A549 (cell line): ENCODE measurements around the gene TRIM45. TPM values are rescaled to one million over a fixed set of nuclear protein-coding genes. Genes with fewer than 3 reads are reported as not detected.

ENCODE experiments used
- ATAC-seq, 2 experiments: fragments of 200-7000 bp in 1 of 2; fragments of >200 bp in 1 of 2; cut with Nextera tagmentation in 1 of 2; cut with Tn5 transposase in 1 of 2; 3 replicates each; pipeline versions ENCODE4 v1.8.0 to v1.9.1; 2018 to 2020; ENCODE audit warnings: mild to moderate bottlenecking in 1 of 2, moderate library complexity in 1 of 2
- CTCF ChIA-PET: fragments of 300-600 bp; sonication (Branson Sonifier 250); formaldehyde crosslinking; extraction: SDS; loops from one replicate; lab custom pipeline; 2021; ENCODE audit warnings: antibody characterized with exemption, inconsistent platforms; lab: Yijun Ruan, JAX
- POLR2A ChIA-PET: fragments of 350-600 bp; formaldehyde crosslinking; extraction: SDS; loops from one replicate; lab custom pipeline; 2021; ENCODE audit warnings: antibody characterized with exemption, inconsistent platforms; lab: Yijun Ruan, JAX
- DNase-seq, 2 experiments: peaks; one replicate each; pipeline versions ENCODE4 v3.0.0 to v3.0.0-alpha.2; 2011 to 2016; ENCODE audit warnings: low read depth in 1 of 2, low spot score in 1 of 2
- FAIRE-seq: peaks from 2 replicates; lab custom pipeline; 2011; peaks lifted over from hg19 to GRCh38; lab: Jason Lieb, UNC
- H3K27ac ChIP-seq, 2 experiments: fragments of >200 bp; sonication (Bioruptor Twin); formaldehyde crosslinking; 3 replicates each; pipeline ENCODE4 v1.5.1; 2016 to 2017
- H3K4me1 ChIP-seq: fragments of >200 bp; sonication (Bioruptor Twin); formaldehyde crosslinking; 3 replicates; pipeline ENCODE4 v1.6.1; 2016
- H3K4me2 ChIP-seq: fragments of >200 bp; sonication (Bioruptor Twin); formaldehyde crosslinking; 3 replicates; pipeline ENCODE4 v1.6.1; 2016
- H3K4me3 ChIP-seq: fragments of >200 bp; sonication (Bioruptor Twin); formaldehyde crosslinking; 3 replicates; pipeline ENCODE4 v1.5.1; 2016
- H3K9me3 ChIP-seq: fragments of >200 bp; sonication (Bioruptor Twin); formaldehyde crosslinking; 3 replicates; pipeline ENCODE4 v1.6.1; 2016
- ATOH8 ChIP-seq: fragments of 250-450 bp; sonication (Bioruptor Pico); IDR thresholded peaks from 2 replicates; pipeline ENCODE4 v1.5.0; 2020; ENCODE audit warnings: low read depth, mild to moderate bottlenecking, moderate library complexity
- BCL3 ChIP-seq: fragments of >200 bp; sonication (Bioruptor Twin); formaldehyde crosslinking; IDR thresholded peaks from 3 replicates; pipeline ENCODE4 v1.6.1; 2016
- BHLHE40 ChIP-seq: IDR thresholded peaks from 2 replicates; pipeline ENCODE4 v1.6.1; 2012; ENCODE audit warnings: low read depth, low read length, inconsistent platforms
- CEBPB ChIP-seq, 2 experiments: fragments of >200 bp in 1 of 2; sonication (Bioruptor Twin) in 1 of 2; formaldehyde crosslinking in 1 of 2; IDR thresholded peaks; 2 replicates each; pipeline ENCODE4 v1.6.1; 2012 to 2016
- CHD4 ChIP-seq: fragments of 200-600 bp; sonication (generic); IDR thresholded peaks from 2 replicates; pipeline ENCODE4 v1.6.1; 2016; ENCODE audit warnings: antibody characterized with exemption, mild to moderate bottlenecking, borderline replicate concordance
- E2F6 ChIP-seq: IDR thresholded peaks from 2 replicates; pipeline ENCODE4 v1.6.1; 2012; ENCODE audit warnings: low read depth, borderline replicate concordance
- EHF ChIP-seq: fragments of 250-450 bp; sonication (Bioruptor Pico); IDR thresholded peaks from 2 replicates; pipeline ENCODE4 v1.5.0; 2020; ENCODE audit warnings: mild to moderate bottlenecking
- EP300 ChIP-seq, 2 experiments: fragments of >200 bp; sonication (Bioruptor Twin); formaldehyde crosslinking; IDR thresholded peaks; 2 replicates in 1 of 2; 3 replicates in 1 of 2; pipeline ENCODE4 v1.6.1; 2016 to 2017
- FOSB ChIP-seq: fragments of 250-450 bp; sonication (Bioruptor Pico); IDR thresholded peaks from 2 replicates; pipeline ENCODE4 v1.5.0; 2020; ENCODE audit warnings: mild to moderate bottlenecking, moderate library complexity
- FOSL2 ChIP-seq, 2 experiments: fragments of 450-650 bp in 1 of 2; fragments of >200 bp in 1 of 2; sonication (Bioruptor Twin) in 1 of 2; formaldehyde crosslinking; IDR thresholded peaks; 2 replicates each; pipeline versions ENCODE4 v1.5.0 to v1.6.1; 2016 to 2020; ENCODE audit warnings: mild to moderate bottlenecking in 1 of 2, moderate library complexity in 1 of 2
- FOXS1 ChIP-seq: fragments of 250-450 bp; sonication (Bioruptor Pico); IDR thresholded peaks from 2 replicates; pipeline ENCODE4 v1.5.0; 2020; ENCODE audit warnings: mild to moderate bottlenecking, moderate library complexity
- HDAC2 ChIP-seq: fragments of 200-600 bp; sonication (generic); IDR thresholded peaks from 2 replicates; pipeline ENCODE4 v1.6.1; 2016
- HES2 ChIP-seq: fragments of >200 bp; sonication (Bioruptor Twin); formaldehyde crosslinking; IDR thresholded peaks from 2 replicates; pipeline ENCODE4 v1.6.1; 2016
- HEYL ChIP-seq: fragments of 250-450 bp; sonication (Bioruptor Pico); IDR thresholded peaks from 2 replicates; pipeline ENCODE4 v1.8.0; 2021; ENCODE audit warnings: mild to moderate bottlenecking, moderate library complexity
- HOXB13 ChIP-seq: fragments of 250-450 bp; sonication (Bioruptor Pico); IDR thresholded peaks from 2 replicates; pipeline ENCODE4 v1.5.0; 2020; ENCODE audit warnings: low read depth, mild to moderate bottlenecking, moderate library complexity
- KDM1A ChIP-seq: fragments of 200-600 bp; sonication (generic); IDR thresholded peaks from 2 replicates; pipeline ENCODE4 v1.6.1; 2016; ENCODE audit warnings: low read depth, mild to moderate bottlenecking
- KDM5A ChIP-seq: fragments of 200-600 bp; sonication (generic); IDR thresholded peaks from 2 replicates; pipeline ENCODE4 v1.6.1; 2016; ENCODE audit warnings: antibody characterized with exemption, mild to moderate bottlenecking
- MAFK ChIP-seq: fragments of 450-650 bp; IDR thresholded peaks from 2 replicates; pipeline ENCODE4 v1.6.1; 2014; ENCODE audit not compliant: partially characterized antibody
- MAZ ChIP-seq: fragments of 150-350 bp; IDR thresholded peaks from 2 replicates; pipeline ENCODE4 v1.6.1; 2014; ENCODE audit warnings: antibody characterized with exemption, low read depth, low read length, borderline replicate concordance
- PHF8 ChIP-seq: fragments of 200-600 bp; sonication (generic); IDR thresholded peaks from 2 replicates; pipeline ENCODE4 v1.6.1; 2016; ENCODE audit warnings: low read depth, mild to moderate bottlenecking, antibody characterized with exemption, moderate library complexity, borderline replicate concordance
- RAD21 ChIP-seq, 2 experiments: fragments of >200 bp in 1 of 2; sonication (Bioruptor Twin) in 1 of 2; formaldehyde crosslinking in 1 of 2; IDR thresholded peaks in 1 of 2; conservative IDR thresholded peaks in 1 of 2; 2 replicates in 1 of 2; 3 replicates in 1 of 2; pipeline ENCODE4 v1.6.1; 2012 to 2018; ENCODE audit warnings: inconsistent platforms in 1 of 2
- RARB ChIP-seq: fragments of 250-450 bp; sonication (Bioruptor Pico); IDR thresholded peaks from 2 replicates; pipeline ENCODE4 v1.8.0; 2021; ENCODE audit warnings: mild to moderate bottlenecking, moderate library complexity
- RCOR1 ChIP-seq: fragments of 150-350 bp; IDR thresholded peaks from 2 replicates; pipeline ENCODE4 v1.6.1; 2014; ENCODE audit warnings: antibody characterized with exemption, low read length, low read depth
- RFX5 ChIP-seq: fragments of 450-650 bp; IDR thresholded peaks from 2 replicates; pipeline ENCODE4 v1.7.1; 2014; ENCODE audit warnings: antibody characterized with exemption, mild to moderate bottlenecking, moderate library complexity
- RNF2 ChIP-seq: fragments of 200-600 bp; sonication (generic); IDR thresholded peaks from 2 replicates; pipeline ENCODE4 v1.6.1; 2016; ENCODE audit warnings: low read depth, mild to moderate bottlenecking, antibody characterized with exemption, moderate library complexity, borderline replicate concordance
- SREBF2 ChIP-seq: fragments of 450-650 bp; IDR thresholded peaks from 2 replicates; pipeline ENCODE4 v1.6.1; 2014; ENCODE audit warnings: mild to moderate bottlenecking, moderate library complexity
- TFCP2L1 ChIP-seq: fragments of 250-450 bp; sonication (Bioruptor Pico); IDR thresholded peaks from 2 replicates; pipeline ENCODE4 v1.5.0; 2021; ENCODE audit warnings: mild to moderate bottlenecking
- TP53 ChIP-seq: fragments of 250-450 bp; sonication (Bioruptor Pico); IDR thresholded peaks from 2 replicates; pipeline ENCODE4 v1.5.0; 2021; ENCODE audit warnings: mild to moderate bottlenecking, moderate library complexity
- ZC3H11A ChIP-seq: fragments of 450-650 bp; IDR thresholded peaks from 2 replicates; pipeline ENCODE4 v1.6.1; 2014; ENCODE audit warnings: antibody characterized with exemption, mild to moderate bottlenecking
- WGBS: methylation state at CpG from one replicate; pipeline ENCODE4 v1.1.6; 2017; ENCODE audit errors: missing lambda C conversion rate; 5-methylcytosine and 5-hydroxymethylcytosine counted together
- polyA plus RNA-seq, 4 experiments: library from polyadenylated mRNA; depleted of rRNA in 3 of 4; stranded (reverse); fragments of >200 nt; fragmentation: RNase III in 1 of 4; extraction: RNeasy Plus Mini Kit Qiagen cat#74134 plus additional on column Dnase treatment in 1 of 4; gene quantifications; 2 replicates in 3 of 4; 3 replicates in 1 of 4; pipeline ENCODE4 v1.2.3, GENCODE V29; 2011 to 2017
- TF ChIP-seq, protein P1 (sequence below): fragments of 150-350 bp; IDR thresholded peaks from 2 replicates; pipeline ENCODE4 v1.6.1; 2014; ENCODE audit warnings: low read depth, mild to moderate bottlenecking, low read length

TRIM45 gene
- polyA plus RNA-seq, 2 of the 4 experiments (the other 2 are of a cell fraction) = 3.0 to 3.4 TPM

DNA sequence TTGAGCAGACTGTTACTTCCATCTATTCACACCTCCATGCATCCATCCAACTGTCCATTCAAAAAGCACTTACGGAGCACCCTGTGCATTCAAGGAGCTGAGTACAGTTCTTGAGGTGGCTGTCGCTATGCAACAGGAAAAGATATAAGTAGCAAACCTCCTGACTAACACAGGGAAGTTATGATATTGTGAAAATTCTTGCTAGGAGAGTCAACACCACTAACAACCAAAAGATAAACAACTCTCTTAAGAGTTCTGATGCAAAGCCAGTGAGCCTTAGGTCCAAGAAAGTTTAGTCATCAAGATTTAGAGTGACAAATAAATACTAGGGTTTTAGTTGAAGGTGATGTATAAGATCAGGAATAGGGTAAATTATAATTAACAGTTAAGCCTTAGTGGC, 44.5 kb upstream of the TRIM45 start:
- no peak for FAIRE-seq
- TF ChIP-seq FOSL2 (IDR thresholded peaks at IDR 0.05) (no peak), FOSL2 (CRISPR knock-in tag; IDR thresholded peaks at IDR 0.05) (peak; percentile 57), ATOH8 (CRISPR knock-in tag) (no peak), EP300 (IDR thresholded peaks at IDR 0.05) (peak in 1 of 2 experiments; percentile 17; a peak in 1 of 5 replicates)
- H3K4me1 ChIP-seq = peaks cover 43% of the 10 kb centered on the region
- no peak overlapping the region for H3K4me2 ChIP-seq
- H3K4me3 ChIP-seq = no peak overlapping the region
- no peaks in the 10 kb centered on the region for H3K9me3 ChIP-seq
- ChIA-PET CTCF (no interaction called here), POLR2A (no interaction called here)
- no peak overlapping the region for H3K27ac ChIP-seq
- peak; percentile 46 to 62; a peak in 5 of 6 replicates for ATAC-seq
- 41% methylated on average over 2 of the region's 2 CpGs for WGBS
- peak; percentile 10 to 58 for DNase-seq

GRCh38 chr1:117164209-117164608, 42.7 kb upstream of the TRIM45 start:
- ATAC-seq (no peak), DNase-seq (no peak), FAIRE-seq (no peak)
- H3K9me3 ChIP-seq = no peaks in the 10 kb centered on the region
- H3K27ac ChIP-seq = peak overlapping the region; percentile 39 to 42; a peak in 3 of 6 replicates
- TF ChIP-seq BHLHE40 (no peak), RCOR1 (no peak), PHF8 (no peak), HDAC2 (no peak), FOSB (no peak), FOXS1 (CRISPR knock-in tag) (no peak), EHF (no peak), KDM5A (no peak), ZC3H11A (no peak), ATOH8 (CRISPR knock-in tag) (no peak), MAZ (no peak), TP53 (CRISPR knock-in tag) (no peak), RNF2 (no peak)
- TF ChIP-seq, protein P1, sequence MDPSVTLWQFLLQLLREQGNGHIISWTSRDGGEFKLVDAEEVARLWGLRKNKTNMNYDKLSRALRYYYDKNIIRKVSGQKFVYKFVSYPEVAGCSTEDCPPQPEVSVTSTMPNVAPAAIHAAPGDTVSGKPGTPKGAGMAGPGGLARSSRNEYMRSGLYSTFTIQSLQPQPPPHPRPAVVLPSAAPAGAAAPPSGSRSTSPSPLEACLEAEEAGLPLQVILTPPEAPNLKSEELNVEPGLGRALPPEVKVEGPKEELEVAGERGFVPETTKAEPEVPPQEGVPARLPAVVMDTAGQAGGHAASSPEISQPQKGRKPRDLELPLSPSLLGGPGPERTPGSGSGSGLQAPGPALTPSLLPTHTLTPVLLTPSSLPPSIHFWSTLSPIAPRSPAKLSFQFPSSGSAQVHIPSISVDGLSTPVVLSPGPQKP = no peak
- ChIA-PET POLR2A (no interaction called here), CTCF (no interaction called here)
- H3K4me1 ChIP-seq = peaks cover 47% of the 10 kb centered on the region
- WGBS = 91% methylated on average over 4 of the region's 4 CpGs
- no peak overlapping the region; the same call in 2 of the 3 replicates for H3K4me2 ChIP-seq
- H3K4me3 ChIP-seq = no peak overlapping the region

DNA sequence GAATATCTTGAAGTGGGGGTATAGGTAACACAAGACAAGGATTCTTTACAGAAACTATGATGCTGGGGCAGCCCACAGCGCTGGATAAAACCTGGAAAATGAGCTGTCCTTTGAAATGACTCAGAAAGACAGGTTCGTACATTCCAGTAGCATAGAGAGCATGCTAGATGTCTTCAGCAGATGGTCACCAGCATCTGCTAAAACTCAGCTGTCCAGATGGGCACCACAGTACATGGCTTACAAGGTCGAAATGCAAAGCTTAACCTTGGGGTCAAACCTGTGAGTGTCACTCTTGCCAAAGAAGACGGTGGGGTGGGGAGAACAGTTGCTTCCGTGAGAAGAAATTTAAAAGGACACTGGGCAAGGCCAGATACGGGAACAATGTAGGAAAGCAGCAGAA, 41.3 kb upstream of the TRIM45 start:
- no peak overlapping the region for H3K4me3 ChIP-seq
- no peak for ATAC-seq
- CTCF ChIA-PET = interaction anchor here (1.2 kb wide), 1 partner anchor 40 kb away, joined by 3 read pairs; no protein-coding TSS in a partner anchor
- peak overlapping the region; percentile 43 to 55 for H3K27ac ChIP-seq
- peaks cover 47% of the 10 kb centered on the region for H3K4me1 ChIP-seq
- H3K4me2 ChIP-seq = peak overlapping the region; percentile 65; the same call in 2 of the 3 replicates
- POLR2A ChIA-PET = no interaction called here
- TF ChIP-seq E2F6 (no peak), KDM1A (no peak), RAD21 (conservative IDR thresholded peaks at IDR 0.05 in 1 of 2, IDR thresholded peaks at IDR 0.05 in 1 of 2) (no peak), RARB (no peak), ZC3H11A (no peak), BHLHE40 (no peak), HEYL (CRISPR knock-in tag) (no peak), HOXB13 (CRISPR knock-in tag) (no peak), BCL3 (no peak), RFX5 (no peak), HES2 (no peak), RCOR1 (no peak), SREBF2 (no peak), TFCP2L1 (CRISPR knock-in tag) (no peak), CHD4 (no peak), HDAC2 (no peak), MAFK (no peak), CEBPB (IDR thresholded peaks at IDR 0.05) (no peak)
- DNase-seq = no peak
- 69% methylated on average over 6 of the region's 6 CpGs for WGBS
- no peaks in the 10 kb centered on the region for H3K9me3 ChIP-seq
- FAIRE-seq = no peak
